WTC11 (cell line): ENCODE results near the gene FAM124B. TPM values are rescaled to one million over a fixed set of nuclear protein-coding genes. Genes with fewer than 3 reads are reported as not detected.

Experiments used
- ATAC-seq: fragments of 200-7000 bp; cut with Tn5 transposase; 2 replicates; pipeline ENCODE4 v1.10.0; 2021; ENCODE audit warnings: mild to moderate bottlenecking, moderate library complexity
- CTCF ChIA-PET: fragments of 300-600 bp; sonication (Branson Sonifier 250); formaldehyde crosslinking; loops from one replicate; lab custom pipeline; 2021; ENCODE audit warnings: antibody characterized with exemption; lab: Charles Lee
- POLR2A ChIA-PET: fragments of 350-600 bp; sonication (Branson Sonifier 250); formaldehyde crosslinking; loops from one replicate; lab custom pipeline; 2021; ENCODE audit warnings: antibody characterized with exemption; lab: Charles Lee
- DNase-seq: peaks from one replicate; pipeline ENCODE4 v3.0.0; 2021; ENCODE audit warnings: low spot score
- H3K27ac Mint-ChIP-seq: 2 replicates; pipeline ENCODE4 v1.8.0; 2021; ENCODE audit warnings: mixed read lengths
- H3K27me3 Mint-ChIP-seq: 2 replicates; pipeline ENCODE4 v1.8.0; 2021; ENCODE audit warnings: low read depth, mild to moderate bottlenecking, moderate library complexity, mixed read lengths
- H3K36me3 Mint-ChIP-seq: 2 replicates; pipeline ENCODE4 v1.8.0; 2021; ENCODE audit warnings: mixed read lengths
- H3K4me1 Mint-ChIP-seq: 2 replicates; pipeline ENCODE4 v1.8.0; 2022; ENCODE audit warnings: mixed read lengths
- H3K4me3 Mint-ChIP-seq: 2 replicates; pipeline ENCODE4 v1.8.0; 2021; ENCODE audit warnings: mild to moderate bottlenecking, moderate library complexity, mixed read lengths
- H3K9me3 Mint-ChIP-seq: 2 replicates; pipeline ENCODE4 v1.8.0; 2021; ENCODE audit warnings: mixed read lengths
- ESRRA ChIP-seq: sonication (generic); formaldehyde crosslinking; IDR thresholded peaks from 2 replicates; pipeline ENCODE4 v1.8.1; 2022; ENCODE audit warnings: mild to moderate bottlenecking, missing genetic modification reagents, borderline replicate concordance
- FOXJ3 ChIP-seq: sonication (generic); formaldehyde crosslinking; IDR thresholded peaks from 2 replicates; pipeline ENCODE4 v1.9.0; 2021; ENCODE audit warnings: missing genetic modification reagents, mild to moderate bottlenecking, borderline replicate concordance
- GABPB1 ChIP-seq: sonication (generic); formaldehyde crosslinking; IDR thresholded peaks from 2 replicates; pipeline ENCODE4 v1.8.1; 2023; ENCODE audit warnings: mild to moderate bottlenecking, missing genetic modification reagents
- GRHL2 ChIP-seq: fragments of 250-450 bp; sonication (Bioruptor Pico); IDR thresholded peaks from 2 replicates; pipeline ENCODE4 v1.8.0; 2022; ENCODE audit warnings: mild to moderate bottlenecking, moderate library complexity; ENCODE audit not compliant: insufficient replicate concordance, severe bottlenecking
- HMGXB4 ChIP-seq: sonication (generic); formaldehyde crosslinking; IDR thresholded peaks from 2 replicates; pipeline ENCODE4 v1.8.1; 2023; ENCODE audit warnings: mild to moderate bottlenecking, moderate library complexity, missing genetic modification reagents
- NFE2L1 ChIP-seq: sonication (generic); formaldehyde crosslinking; IDR thresholded peaks from 2 replicates; pipeline ENCODE4 v1.8.1; 2023; ENCODE audit warnings: missing genetic modification reagents
- NR3C1 ChIP-seq: sonication (generic); formaldehyde crosslinking; conservative IDR thresholded peaks from 2 replicates; pipeline ENCODE4 v1.8.1; 2023; ENCODE audit warnings: low read depth, mild to moderate bottlenecking, missing genetic modification reagents
- SOX15 ChIP-seq: fragments of 250-450 bp; sonication (Bioruptor Pico); IDR thresholded peaks from 2 replicates; pipeline ENCODE4 v1.9.0; 2021; ENCODE audit warnings: mild to moderate bottlenecking
- TEAD4 ChIP-seq: sonication (generic); formaldehyde crosslinking; IDR thresholded peaks from 2 replicates; pipeline ENCODE4 v1.8.0; 2022; ENCODE audit warnings: mild to moderate bottlenecking, missing genetic modification reagents
- TP53 ChIP-seq: sonication (generic); formaldehyde crosslinking; IDR thresholded peaks from 2 replicates; pipeline ENCODE4 v1.8.1; 2023; ENCODE audit warnings: mild to moderate bottlenecking, missing genetic modification reagents
- ZNF138 ChIP-seq: sonication (generic); formaldehyde crosslinking; conservative IDR thresholded peaks from 2 replicates; pipeline ENCODE4 v1.8.1; 2022; ENCODE audit warnings: mild to moderate bottlenecking, moderate library complexity, missing genetic modification reagents
- ZNF219 ChIP-seq: sonication (generic); formaldehyde crosslinking; IDR thresholded peaks from 2 replicates; pipeline ENCODE4 v1.8.0; 2023; ENCODE audit warnings: missing genetic modification reagents, mild to moderate bottlenecking, borderline replicate concordance
- ZNF416 ChIP-seq: fragments of 250-450 bp; sonication (Bioruptor Pico); IDR thresholded peaks from 2 replicates; pipeline ENCODE4 v1.9.0; 2021; ENCODE audit warnings: mild to moderate bottlenecking, inconsistent platforms
- ZNF532 ChIP-seq: fragments of 250-450 bp; sonication (Bioruptor Pico); IDR thresholded peaks from 2 replicates; pipeline ENCODE4 v1.9.0; 2021; ENCODE audit warnings: mild to moderate bottlenecking, borderline replicate concordance
- total RNA-seq: library from RNA; stranded (reverse); gene quantifications from 3 replicates; pipeline ENCODE4 v1.2.3, GENCODE V29; 2021
- TF ChIP-seq, protein P1 (sequence below): sonication (generic); formaldehyde crosslinking; IDR thresholded peaks from 2 replicates; pipeline ENCODE4 v1.8.0; 2022; ENCODE audit warnings: missing genetic modification reagents
- TF ChIP-seq, protein P2 (sequence below): sonication (generic); formaldehyde crosslinking; IDR thresholded peaks from 2 replicates; pipeline ENCODE4 v1.8.1; 2022; ENCODE audit warnings: low read depth, missing genetic modification reagents, borderline replicate concordance
- TF ChIP-seq, protein P3 (sequence below): sonication (generic); formaldehyde crosslinking; IDR thresholded peaks from 2 replicates; pipeline ENCODE4 v1.8.1; 2023; ENCODE audit warnings: mild to moderate bottlenecking, missing genetic modification reagents, borderline replicate concordance

FAM124B gene
- total RNA-seq, 1 experiment from 2014 or later, result 3.7 TPM

DNA sequence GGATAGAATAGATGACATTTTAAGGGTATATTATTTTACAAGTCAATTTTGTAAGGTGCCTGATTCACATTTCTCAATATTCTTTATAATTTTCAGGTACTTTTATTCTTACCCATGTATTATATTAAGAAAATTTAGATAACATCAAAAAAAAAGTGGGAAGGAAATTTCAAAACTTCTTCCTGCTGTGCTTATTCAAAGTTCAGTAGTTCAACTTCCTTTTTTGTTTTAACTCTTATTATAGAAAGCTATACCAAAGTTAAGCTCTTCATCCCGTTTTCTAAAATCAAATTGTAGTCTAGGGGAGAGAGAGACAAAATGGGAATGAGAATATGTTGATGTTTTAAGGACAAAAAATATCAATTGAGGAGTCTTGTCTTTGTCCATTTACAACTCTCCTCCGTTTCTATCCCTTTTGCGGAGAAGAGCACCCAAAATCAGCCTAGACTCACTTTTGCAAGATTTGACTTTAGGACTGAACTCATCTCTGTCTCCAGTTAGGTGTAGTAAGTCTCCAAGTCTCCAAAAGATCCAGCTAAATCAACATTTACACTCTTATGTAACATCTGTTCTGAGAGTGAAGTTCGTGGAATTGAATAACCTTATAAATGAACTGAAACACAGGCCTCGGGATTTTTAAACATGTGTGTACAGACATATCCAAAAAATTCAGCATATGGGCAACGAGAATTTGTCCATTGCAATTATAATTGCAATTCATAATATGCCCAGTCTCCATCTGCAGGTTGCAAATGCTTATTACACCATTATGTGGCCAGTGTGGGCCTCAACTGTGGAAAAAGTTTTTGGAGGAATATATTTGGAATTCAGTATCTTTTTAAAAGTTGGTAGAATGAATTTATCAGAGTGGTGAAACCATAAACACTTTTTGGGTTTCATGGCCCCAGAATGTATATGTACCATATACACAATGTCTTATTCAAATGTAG is 23.9 kb downstream of the FAM124B start:
- peaks cover 12% of the 10 kb centered on the region; the same call in 1 of the 2 replicates for H3K9me3 Mint-ChIP-seq
- peak overlapping the region; percentile 57; the same call in 1 of the 2 replicates for H3K27ac Mint-ChIP-seq
- no peaks in the 10 kb centered on the region for H3K27me3 Mint-ChIP-seq
- no peaks in the 10 kb centered on the region for H3K4me1 Mint-ChIP-seq
- no peak overlapping the region for H3K4me3 Mint-ChIP-seq
- ATAC-seq, result no peak
- no peak for DNase-seq
- no peaks in the 10 kb centered on the region for H3K36me3 Mint-ChIP-seq
- TF ChIP-seq NFE2L1 (CRISPR knock-in tag) (no peak), ZNF416 (CRISPR knock-in tag) (no peak)
- ChIA-PET CTCF (no interaction called here), POLR2A (no interaction called here)

DNA sequence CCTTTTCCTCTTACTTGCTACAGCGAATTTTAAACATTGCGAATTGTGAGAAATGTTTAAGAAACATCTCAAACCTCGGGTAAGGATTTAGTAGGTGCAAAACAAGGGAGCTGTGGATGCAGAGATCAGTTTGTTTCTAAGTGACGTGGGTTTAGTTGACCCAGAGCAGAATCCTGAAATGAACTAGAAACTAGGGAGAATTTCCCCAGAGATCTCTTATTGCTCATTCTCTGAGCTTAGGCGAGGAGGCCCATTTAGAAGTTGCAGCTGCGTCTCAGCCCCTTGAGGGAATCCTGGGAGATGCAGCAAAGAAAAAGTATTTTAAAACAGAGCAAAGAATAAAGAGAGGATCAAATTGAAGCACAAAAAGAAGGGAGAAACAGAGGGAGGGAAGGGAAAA is 29.3 kb downstream of the FAM124B start:
- POLR2A ChIA-PET, result no interaction called here
- DNase-seq (no peak), ATAC-seq (no peak)
- peaks cover 3% of the 10 kb centered on the region; the same call in 1 of the 2 replicates for H3K4me1 Mint-ChIP-seq
- no peaks in the 10 kb centered on the region for H3K36me3 Mint-ChIP-seq
- H3K27ac Mint-ChIP-seq, result no peak overlapping the region
- peaks cover 12% of the 10 kb centered on the region; the same call in 1 of the 2 replicates for H3K9me3 Mint-ChIP-seq
- no peak overlapping the region for H3K4me3 Mint-ChIP-seq
- no peaks in the 10 kb centered on the region; the same call in 1 of the 2 replicates for H3K27me3 Mint-ChIP-seq
- CTCF ChIA-PET, result interaction anchor here (1.0 to 1.6 kb wide), 6 partner anchors 13 to 402 kb away, joined by 3 to 8 read pairs (median 4); no protein-coding TSS in a partner anchor
- TF ChIP-seq ZNF532 (no peak), TP53 (CRISPR knock-in tag) (no peak), ZNF219 (no peak), HMGXB4 (CRISPR knock-in tag) (no peak), FOXJ3 (CRISPR knock-in tag) (no peak), ESRRA (no peak), SOX15 (CRISPR knock-in tag) (no peak), TEAD4 (CRISPR knock-in tag) (no peak), NR3C1 (CRISPR knock-in tag) (no peak), GRHL2 (no peak), GABPB1 (CRISPR knock-in tag) (no peak), ZNF138 (CRISPR knock-in tag) (no peak)
- TF ChIP-seq, protein P1, sequence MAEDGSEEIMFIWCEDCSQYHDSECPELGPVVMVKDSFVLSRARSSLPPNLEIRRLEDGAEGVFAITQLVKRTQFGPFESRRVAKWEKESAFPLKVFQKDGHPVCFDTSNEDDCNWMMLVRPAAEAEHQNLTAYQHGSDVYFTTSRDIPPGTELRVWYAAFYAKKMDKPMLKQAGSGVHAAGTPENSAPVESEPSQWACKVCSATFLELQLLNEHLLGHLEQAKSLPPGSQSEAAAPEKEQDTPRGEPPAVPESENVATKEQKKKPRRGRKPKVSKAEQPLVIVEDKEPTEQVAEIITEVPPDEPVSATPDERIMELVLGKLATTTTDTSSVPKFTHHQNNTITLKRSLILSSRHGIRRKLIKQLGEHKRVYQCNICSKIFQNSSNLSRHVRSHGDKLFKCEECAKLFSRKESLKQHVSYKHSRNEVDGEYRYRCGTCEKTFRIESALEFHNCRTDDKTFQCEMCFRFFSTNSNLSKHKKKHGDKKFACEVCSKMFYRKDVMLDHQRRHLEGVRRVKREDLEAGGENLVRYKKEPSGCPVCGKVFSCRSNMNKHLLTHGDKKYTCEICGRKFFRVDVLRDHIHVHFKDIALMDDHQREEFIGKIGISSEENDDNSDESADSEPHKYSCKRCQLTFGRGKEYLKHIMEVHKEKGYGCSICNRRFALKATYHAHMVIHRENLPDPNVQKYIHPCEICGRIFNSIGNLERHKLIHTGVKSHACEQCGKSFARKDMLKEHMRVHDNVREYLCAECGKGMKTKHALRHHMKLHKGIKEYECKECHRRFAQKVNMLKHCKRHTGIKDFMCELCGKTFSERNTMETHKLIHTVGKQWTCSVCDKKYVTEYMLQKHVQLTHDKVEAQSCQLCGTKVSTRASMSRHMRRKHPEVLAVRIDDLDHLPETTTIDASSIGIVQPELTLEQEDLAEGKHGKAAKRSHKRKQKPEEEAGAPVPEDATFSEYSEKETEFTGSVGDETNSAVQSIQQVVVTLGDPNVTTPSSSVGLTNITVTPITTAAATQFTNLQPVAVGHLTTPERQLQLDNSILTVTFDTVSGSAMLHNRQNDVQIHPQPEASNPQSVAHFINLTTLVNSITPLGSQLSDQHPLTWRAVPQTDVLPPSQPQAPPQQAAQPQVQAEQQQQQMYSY (CRISPR knock-in tag), result no peak
- TF ChIP-seq, protein P2, sequence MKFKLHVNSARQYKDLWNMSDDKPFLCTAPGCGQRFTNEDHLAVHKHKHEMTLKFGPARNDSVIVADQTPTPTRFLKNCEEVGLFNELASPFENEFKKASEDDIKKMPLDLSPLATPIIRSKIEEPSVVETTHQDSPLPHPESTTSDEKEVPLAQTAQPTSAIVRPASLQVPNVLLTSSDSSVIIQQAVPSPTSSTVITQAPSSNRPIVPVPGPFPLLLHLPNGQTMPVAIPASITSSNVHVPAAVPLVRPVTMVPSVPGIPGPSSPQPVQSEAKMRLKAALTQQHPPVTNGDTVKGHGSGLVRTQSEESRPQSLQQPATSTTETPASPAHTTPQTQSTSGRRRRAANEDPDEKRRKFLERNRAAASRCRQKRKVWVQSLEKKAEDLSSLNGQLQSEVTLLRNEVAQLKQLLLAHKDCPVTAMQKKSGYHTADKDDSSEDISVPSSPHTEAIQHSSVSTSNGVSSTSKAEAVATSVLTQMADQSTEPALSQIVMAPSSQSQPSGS (CRISPR knock-in tag), result no peak
- TF ChIP-seq, protein P3, sequence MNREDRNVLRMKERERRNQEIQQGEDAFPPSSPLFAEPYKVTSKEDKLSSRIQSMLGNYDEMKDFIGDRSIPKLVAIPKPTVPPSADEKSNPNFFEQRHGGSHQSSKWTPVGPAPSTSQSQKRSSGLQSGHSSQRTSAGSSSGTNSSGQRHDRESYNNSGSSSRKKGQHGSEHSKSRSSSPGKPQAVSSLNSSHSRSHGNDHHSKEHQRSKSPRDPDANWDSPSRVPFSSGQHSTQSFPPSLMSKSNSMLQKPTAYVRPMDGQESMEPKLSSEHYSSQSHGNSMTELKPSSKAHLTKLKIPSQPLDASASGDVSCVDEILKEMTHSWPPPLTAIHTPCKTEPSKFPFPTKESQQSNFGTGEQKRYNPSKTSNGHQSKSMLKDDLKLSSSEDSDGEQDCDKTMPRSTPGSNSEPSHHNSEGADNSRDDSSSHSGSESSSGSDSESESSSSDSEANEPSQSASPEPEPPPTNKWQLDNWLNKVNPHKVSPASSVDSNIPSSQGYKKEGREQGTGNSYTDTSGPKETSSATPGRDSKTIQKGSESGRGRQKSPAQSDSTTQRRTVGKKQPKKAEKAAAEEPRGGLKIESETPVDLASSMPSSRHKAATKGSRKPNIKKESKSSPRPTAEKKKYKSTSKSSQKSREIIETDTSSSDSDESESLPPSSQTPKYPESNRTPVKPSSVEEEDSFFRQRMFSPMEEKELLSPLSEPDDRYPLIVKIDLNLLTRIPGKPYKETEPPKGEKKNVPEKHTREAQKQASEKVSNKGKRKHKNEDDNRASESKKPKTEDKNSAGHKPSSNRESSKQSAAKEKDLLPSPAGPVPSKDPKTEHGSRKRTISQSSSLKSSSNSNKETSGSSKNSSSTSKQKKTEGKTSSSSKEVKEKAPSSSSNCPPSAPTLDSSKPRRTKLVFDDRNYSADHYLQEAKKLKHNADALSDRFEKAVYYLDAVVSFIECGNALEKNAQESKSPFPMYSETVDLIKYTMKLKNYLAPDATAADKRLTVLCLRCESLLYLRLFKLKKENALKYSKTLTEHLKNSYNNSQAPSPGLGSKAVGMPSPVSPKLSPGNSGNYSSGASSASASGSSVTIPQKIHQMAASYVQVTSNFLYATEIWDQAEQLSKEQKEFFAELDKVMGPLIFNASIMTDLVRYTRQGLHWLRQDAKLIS (CRISPR knock-in tag), result no peak
